HEK293 (cell line): ENCODE results near the gene KPTN.

Experiments
- CTCF ChIA-PET: fragments of 350-600 bp; formaldehyde crosslinking; extraction: SDS; loops from one replicate; lab custom pipeline; 2021; ENCODE audit warnings: antibody characterized with exemption; lab: Yijun Ruan, JAX
- POLR2A ChIA-PET: fragments of 300-600 bp; formaldehyde crosslinking; extraction: SDS; loops from one replicate; lab custom pipeline; 2020; ENCODE audit warnings: antibody characterized with exemption, inconsistent platforms; lab: Yijun Ruan, JAX
- H3K27ac ChIP-seq: fragments of 200-500 bp; sonication (Bioruptor generic); 2 replicates; pipeline ENCODE4 v1.5.1; 2014; ENCODE audit warnings: low read depth, low read length, control low read depth, inconsistent platforms; ENCODE audit errors: extremely low read depth
- H3K36me3 ChIP-seq, 2 experiments: fragments of 200-500 bp in 1 of 2; sonication (Bioruptor generic) in 1 of 2; 1 replicate in 1 of 2; 2 replicates in 1 of 2; pipeline ENCODE4 v1.5.1; 2014 to 2017; ENCODE audit warnings: inconsistent platforms in 2 of 2, low read length in 2 of 2; ENCODE audit not compliant: control insufficient read depth in 2 of 2, insufficient read depth in 1 of 2
- H3K4me1 ChIP-seq: fragments of 200-500 bp; sonication (Bioruptor generic); 2 replicates; pipeline ENCODE4 v1.5.1; 2014; ENCODE audit warnings: mild to moderate bottlenecking, low read length, inconsistent platforms; ENCODE audit not compliant: control insufficient read depth, insufficient read depth
- H3K4me3 ChIP-seq: 2 replicates; pipeline ENCODE4 v1.5.1; 2011; ENCODE audit warnings: low read depth, mild to moderate bottlenecking, control low read depth, low read length, moderate library complexity
- H3K9me3 ChIP-seq: fragments of 200-500 bp; sonication (Bioruptor generic); 2 replicates; pipeline ENCODE4 v1.5.1; 2014; ENCODE audit warnings: low read depth, low read length, inconsistent platforms; ENCODE audit not compliant: control insufficient read depth, insufficient read depth
- BCL6B ChIP-seq: fragments of 450-650 bp; formaldehyde crosslinking; IDR thresholded peaks from 2 replicates; pipeline ENCODE4 v1.5.1; 2017; ENCODE audit warnings: missing biosample characterization, missing genetic modification characterization
- EGR2 ChIP-seq: fragments of 450-650 bp; formaldehyde crosslinking; IDR thresholded peaks from 2 replicates; pipeline ENCODE4 v1.5.1; 2016; ENCODE audit warnings: low read depth, missing biosample characterization, missing genetic modification characterization
- GFI1B ChIP-seq: fragments of 450-650 bp; formaldehyde crosslinking; IDR thresholded peaks from 2 replicates; pipeline ENCODE4 v1.5.1; 2016; ENCODE audit warnings: missing biosample characterization, missing genetic modification characterization
- GLIS1 ChIP-seq: fragments of 450-650 bp; formaldehyde crosslinking; IDR thresholded peaks from 2 replicates; pipeline ENCODE4 v1.5.1; 2016; ENCODE audit warnings: missing biosample characterization, missing genetic modification characterization
- KLF1 ChIP-seq: fragments of 450-650 bp; formaldehyde crosslinking; IDR thresholded peaks from 2 replicates; pipeline ENCODE4 v1.5.1; 2016; ENCODE audit warnings: missing biosample characterization, missing genetic modification characterization
- KLF10 ChIP-seq: fragments of 450-650 bp; IDR thresholded peaks from 2 replicates; pipeline ENCODE4 v1.5.1; 2018; ENCODE audit warnings: missing biosample characterization, mild to moderate bottlenecking, missing genetic modification characterization
- KLF8 ChIP-seq: fragments of 450-650 bp; formaldehyde crosslinking; IDR thresholded peaks from 2 replicates; pipeline ENCODE4 v1.5.1; 2016; ENCODE audit warnings: missing biosample characterization, missing genetic modification characterization
- OVOL3 ChIP-seq: fragments of 450-650 bp; formaldehyde crosslinking; IDR thresholded peaks from 2 replicates; pipeline ENCODE4 v1.5.1; 2016; ENCODE audit warnings: missing biosample characterization, missing genetic modification characterization
- RBAK ChIP-seq: fragments of 450-650 bp; formaldehyde crosslinking; IDR thresholded peaks from 2 replicates; pipeline ENCODE4 v1.5.1; 2016; ENCODE audit warnings: missing biosample characterization, missing genetic modification characterization
- REST ChIP-seq: fragments of 450-650 bp; formaldehyde crosslinking; IDR thresholded peaks from 2 replicates; pipeline ENCODE4 v1.5.1; 2016; ENCODE audit warnings: missing biosample characterization, missing genetic modification characterization
- SCRT1 ChIP-seq: fragments of 450-650 bp; formaldehyde crosslinking; IDR thresholded peaks from 2 replicates; pipeline ENCODE4 v1.5.1; 2016; ENCODE audit warnings: missing biosample characterization, missing genetic modification characterization, borderline replicate concordance
- SP3 ChIP-seq: fragments of 450-650 bp; formaldehyde crosslinking; IDR thresholded peaks from 2 replicates; pipeline ENCODE4 v1.5.1; 2016; ENCODE audit warnings: missing biosample characterization, missing genetic modification characterization
- SP7 ChIP-seq: fragments of 450-650 bp; formaldehyde crosslinking; IDR thresholded peaks from 2 replicates; pipeline ENCODE4 v1.5.1; 2016; ENCODE audit warnings: missing biosample characterization, missing genetic modification characterization
- YY2 ChIP-seq: fragments of 450-650 bp; formaldehyde crosslinking; IDR thresholded peaks from 2 replicates; pipeline ENCODE4 v1.5.1; 2016; ENCODE audit warnings: missing biosample characterization, missing genetic modification characterization
- ZBTB11 ChIP-seq: fragments of 450-650 bp; formaldehyde crosslinking; conservative IDR thresholded peaks from 2 replicates; pipeline ENCODE4 v1.5.1; 2016; ENCODE audit warnings: low read depth, missing biosample characterization, missing genetic modification characterization
- ZEB2 ChIP-seq: fragments of 450-650 bp; formaldehyde crosslinking; IDR thresholded peaks from 2 replicates; pipeline ENCODE4 v1.5.1; 2016; ENCODE audit warnings: missing biosample characterization, missing genetic modification characterization
- ZFHX2 ChIP-seq: fragments of 450-650 bp; formaldehyde crosslinking; conservative IDR thresholded peaks from 2 replicates; pipeline ENCODE4 v1.5.1; 2016; ENCODE audit warnings: missing biosample characterization, missing genetic modification characterization
- ZNF121 ChIP-seq: fragments of 450-650 bp; formaldehyde crosslinking; IDR thresholded peaks from 2 replicates; pipeline ENCODE4 v1.5.1; 2016; ENCODE audit warnings: missing biosample characterization, missing genetic modification characterization
- ZNF138 ChIP-seq: fragments of 450-650 bp; formaldehyde crosslinking; IDR thresholded peaks from 2 replicates; pipeline ENCODE4 v1.5.1; 2016; ENCODE audit warnings: missing biosample characterization, missing genetic modification characterization, borderline replicate concordance
- ZNF2 ChIP-seq: fragments of 450-650 bp; formaldehyde crosslinking; IDR thresholded peaks from 2 replicates; pipeline ENCODE4 v1.5.1; 2016; ENCODE audit warnings: missing biosample characterization, missing genetic modification characterization
- ZNF335 ChIP-seq: fragments of 450-650 bp; formaldehyde crosslinking; conservative IDR thresholded peaks from 2 replicates; pipeline ENCODE4 v1.5.1; 2016; ENCODE audit warnings: missing biosample characterization, missing genetic modification characterization
- ZNF404 ChIP-seq: fragments of 450-650 bp; formaldehyde crosslinking; IDR thresholded peaks from 2 replicates; pipeline ENCODE4 v1.5.1; 2017; ENCODE audit warnings: missing biosample characterization, missing genetic modification characterization
- ZNF561 ChIP-seq: fragments of 450-650 bp; IDR thresholded peaks from 2 replicates; pipeline ENCODE4 v1.5.1; 2018; ENCODE audit warnings: missing biosample characterization, missing genetic modification characterization, borderline replicate concordance
- ZNF596 ChIP-seq: fragments of 450-650 bp; IDR thresholded peaks from 2 replicates; pipeline ENCODE4 v1.5.0; 2018; ENCODE audit warnings: missing biosample characterization, mild to moderate bottlenecking, missing genetic modification characterization, moderate library complexity
- ZNF654 ChIP-seq: fragments of 450-650 bp; formaldehyde crosslinking; IDR thresholded peaks from 2 replicates; pipeline ENCODE4 v1.5.1; 2016; ENCODE audit warnings: low read depth, missing biosample characterization, missing genetic modification characterization

KPTN gene

GRCh38 chr19:47438793-47439220 is 45.2 kb downstream of the KPTN start (continued):
- 0 out of 2 replicates have a peak, but pooled peaks have one; percentile 30 for TF ChIP-seq YY2 (tag by site-specific recombination)
- TF ChIP-seq ZFHX2, result 0 out of 2 replicates have a peak, but pooled peaks have one; percentile 15
- TF ChIP-seq SP3 (tag by site-specific recombination), result peak; percentile 89
- peak; percentile 61; the same call in 1 of the 2 replicates for TF ChIP-seq KLF1
- no peak for TF ChIP-seq BCL6B (tag by site-specific recombination)
- peak; percentile 90 for TF ChIP-seq ZNF335

GRCh38 chr19:47437500-47437899 is 46.5 kb downstream of the KPTN start:
- H3K4me3 ChIP-seq, result no peak overlapping the region
- no peaks in the 10 kb centered on the region for H3K4me1 ChIP-seq
- H3K36me3 ChIP-seq, result no peaks in the 10 kb centered on the region
- no peaks in the 10 kb centered on the region for H3K9me3 ChIP-seq
- ChIA-PET CTCF (interaction anchor here (0.6 to 6.3 kb wide), 12 partner anchors 9 to 275 kb away, joined by 3 to 102 read pairs (median 6); partner anchors contain the start of genes KPTN and NAPA), POLR2A (no interaction called here)
- H3K27ac ChIP-seq, result no peak overlapping the region
- TF ChIP-seq ZBTB11 (tag by site-specific recombination), result no peak
- TF ChIP-seq ZNF404, result no peak
- peak; percentile 94 for TF ChIP-seq REST
- TF ChIP-seq OVOL3 (tag by site-specific recombination), result no peak
- TF ChIP-seq SCRT1 (tag by site-specific recombination), result no peak

- Histone ChIP-seq H3K27ac (no peak overlapping the region), H3K9me3 (no peaks in the 10 kb centered on the region), H3K4me1 (no peaks in the 10 kb centered on the region), H3K36me3 (no peaks in the 10 kb centered on the region), H3K4me3 (no peak overlapping the region)
- POLR2A ChIA-PET, result interaction anchor here (0.5 to 1.0 kb wide), 6 partner anchors 9 to 307 kb away, joined by 3 to 13 read pairs (median 4); partner anchors contain the start of gene KPTN
- CTCF ChIA-PET, result interaction anchor here (0.5 to 6.3 kb wide), 62 partner anchors 9 to 405 kb away, joined by 3 to 121 read pairs (median 5); partner anchors contain the start of genes DHX34, EHD2 and KPTN
- no peak for TF ChIP-seq RBAK
- 0 out of 2 replicates have a peak, but pooled peaks have one; percentile 30 for TF ChIP-seq KLF8 (tag by site-specific recombination)
- 0 out of 2 replicates have a peak, but pooled peaks have one; percentile 72 for TF ChIP-seq ZNF2 (tag by site-specific recombination)
- no peak for TF ChIP-seq ZNF596 (tag by site-specific recombination)
- peak; percentile 53; the same call in 1 of the 2 replicates for TF ChIP-seq ZNF561 (tag by site-specific recombination)
- TF ChIP-seq KLF10, result no peak
- peak; percentile 66; the same call in 1 of the 2 replicates for TF ChIP-seq ZEB2 (tag by site-specific recombination)
- peak; percentile 35; the same call in 1 of the 2 replicates for TF ChIP-seq SP7 (tag by site-specific recombination)
- peak; percentile 14; the same call in 1 of the 2 replicates for TF ChIP-seq SP3 (tag by site-specific recombination)
- TF ChIP-seq ZNF138 (tag by site-specific recombination), result no peak
- no peak for TF ChIP-seq GFI1B
- TF ChIP-seq EGR2 (tag by site-specific recombination), result no peak
- TF ChIP-seq ZNF654 (tag by site-specific recombination), result peak; percentile 76
- 0 out of 2 replicates have a peak, but pooled peaks have one; percentile 24 for TF ChIP-seq ZNF335
- peak; percentile 62 for TF ChIP-seq ZNF121 (tag by site-specific recombination)
- peak; percentile 66 for TF ChIP-seq GLIS1 (tag by site-specific recombination)
- TF ChIP-seq KLF1, result peak; percentile 21
These were observed 47.2 kb downstream of the KPTN start for GRCh38 chr19:47436712-47437401.
